Left ventricle myocardium inferior (tissue), 1 donor: ENCODE measurements around the gene MAB21L3. TPM values are rescaled to one million over a fixed set of nuclear protein-coding genes. Genes with fewer than 3 reads are reported as not detected.

Experiments used
- DNase-seq: peaks from one replicate; pipeline ENCODE4 v3.0.0-alpha.2; 2020
- H3K27ac ChIP-seq: fragments of 200-600 bp; replicated peaks from 2 replicates; pipeline ENCODE4 v1.8.0; 2021
- H3K27me3 ChIP-seq: fragments of 200-600 bp; 2 replicates; pipeline ENCODE4 v1.8.0; 2021; ENCODE audit warnings: low read depth
- H3K36me3 ChIP-seq: fragments of 200-600 bp; 2 replicates; pipeline ENCODE4 v1.8.0; 2021
- H3K4me1 ChIP-seq: fragments of 200-600 bp; 2 replicates; pipeline ENCODE4 v1.8.0; 2021
- H3K4me3 ChIP-seq: fragments of 200-600 bp; 2 replicates; pipeline ENCODE4 v1.8.0; 2021; ENCODE audit warnings: mild to moderate bottlenecking, moderate library complexity
- H3K9me3 ChIP-seq: fragments of 200-600 bp; replicated peaks from 2 replicates; pipeline ENCODE4 v1.8.0; 2021
- intact Hi-C: fragments of 100-400 bp; cut with micrococcal nuclease; formaldehyde crosslinking; loops from one replicate; pipeline ENCODE4 v1.11.0; 2022
- total RNA-seq: library from RNA; stranded (reverse); fragmentation: NEBNext Ultra II Directional; extraction: Animal tissue kit (Norgen Biotek cat#: 25700); gene quantifications from one replicate; pipeline ENCODE4 v1.2.1, GENCODE V29; 2021
- TF ChIP-seq, protein P1 (sequence below): fragments of 200-600 bp; IDR thresholded peaks from 2 replicates; pipeline ENCODE4 v1.8.0; 2021; ENCODE audit warnings: antibody characterized with exemption, mild to moderate bottlenecking, borderline replicate concordance
- donor health status: DM: no; HTN: yes; CAD: no; lungs with severe emphysema.

Gene MAB21L3
- total RNA-seq, 1 donor from 2014 or later: not detected

DNA sequence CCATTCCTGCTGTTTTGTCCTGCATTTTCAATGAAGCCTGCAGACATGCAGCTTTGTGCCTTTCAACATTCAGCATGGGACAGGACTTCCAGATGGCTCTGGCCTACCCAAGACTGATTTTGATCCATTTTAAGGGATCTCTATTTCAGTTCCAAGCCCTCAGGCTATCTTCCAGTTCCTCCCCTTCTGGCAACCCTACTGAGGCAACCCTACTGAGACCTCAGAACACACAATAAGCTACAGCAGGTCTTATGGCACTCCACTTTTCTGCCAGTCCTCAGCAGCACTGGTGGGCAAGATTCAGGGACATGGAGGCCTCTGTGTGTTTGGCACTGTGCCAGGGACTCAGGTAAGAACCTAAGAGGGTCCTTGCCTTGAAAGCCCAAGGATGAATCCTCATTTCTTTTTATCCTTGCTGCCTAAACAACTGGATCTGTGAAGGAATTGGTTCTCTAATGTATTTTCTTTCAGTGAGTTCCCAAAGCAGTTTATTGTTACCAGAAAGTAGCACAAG, 50.7 kb downstream of the MAB21L3 start:
- intact Hi-C loops: no loop called here
- H3K4me1 ChIP-seq: peaks cover 30% of the 10 kb centered on the region
- DNase-seq: no peak
- H3K27ac ChIP-seq: no peak overlapping the region
- TF ChIP-seq, protein P1, sequence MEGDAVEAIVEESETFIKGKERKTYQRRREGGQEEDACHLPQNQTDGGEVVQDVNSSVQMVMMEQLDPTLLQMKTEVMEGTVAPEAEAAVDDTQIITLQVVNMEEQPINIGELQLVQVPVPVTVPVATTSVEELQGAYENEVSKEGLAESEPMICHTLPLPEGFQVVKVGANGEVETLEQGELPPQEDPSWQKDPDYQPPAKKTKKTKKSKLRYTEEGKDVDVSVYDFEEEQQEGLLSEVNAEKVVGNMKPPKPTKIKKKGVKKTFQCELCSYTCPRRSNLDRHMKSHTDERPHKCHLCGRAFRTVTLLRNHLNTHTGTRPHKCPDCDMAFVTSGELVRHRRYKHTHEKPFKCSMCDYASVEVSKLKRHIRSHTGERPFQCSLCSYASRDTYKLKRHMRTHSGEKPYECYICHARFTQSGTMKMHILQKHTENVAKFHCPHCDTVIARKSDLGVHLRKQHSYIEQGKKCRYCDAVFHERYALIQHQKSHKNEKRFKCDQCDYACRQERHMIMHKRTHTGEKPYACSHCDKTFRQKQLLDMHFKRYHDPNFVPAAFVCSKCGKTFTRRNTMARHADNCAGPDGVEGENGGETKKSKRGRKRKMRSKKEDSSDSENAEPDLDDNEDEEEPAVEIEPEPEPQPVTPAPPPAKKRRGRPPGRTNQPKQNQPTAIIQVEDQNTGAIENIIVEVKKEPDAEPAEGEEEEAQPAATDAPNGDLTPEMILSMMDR: no peak
- H3K9me3 ChIP-seq: peaks cover 18% of the 10 kb centered on the region
- no peaks in the 10 kb centered on the region for H3K27me3 ChIP-seq
- H3K4me3 ChIP-seq: no peak overlapping the region
- H3K36me3 ChIP-seq: no peaks in the 10 kb centered on the region

- TF ChIP-seq, protein P1: no peak
- intact Hi-C loops: no loop called here
- Histone ChIP-seq H3K27ac (peak overlapping the region; percentile 85), H3K36me3 (no peaks in the 10 kb centered on the region), H3K4me3 (no peak overlapping the region), H3K27me3 (no peaks in the 10 kb centered on the region), H3K9me3 (peaks cover 5% of the 10 kb centered on the region), H3K4me1 (peaks cover 46% of the 10 kb centered on the region)
- no peak for DNase-seq
Measured at GRCh38 chr1:116163533-116163932, 52.3 kb downstream of the MAB21L3 start.

GRCh38 chr1:116164150-116164549, 53.0 kb downstream of the MAB21L3 start:
- H3K36me3 ChIP-seq: no peaks in the 10 kb centered on the region
- no peak for DNase-seq
- no peaks in the 10 kb centered on the region for H3K9me3 ChIP-seq
- intact Hi-C loops: no loop called here
- no peaks in the 10 kb centered on the region for H3K27me3 ChIP-seq
- H3K27ac ChIP-seq: peak overlapping the region; percentile 85
- H3K4me1 ChIP-seq: peaks cover 52% of the 10 kb centered on the region
- TF ChIP-seq, protein P1: no peak
- H3K4me3 ChIP-seq: peak overlapping the region; percentile 17

DNA sequence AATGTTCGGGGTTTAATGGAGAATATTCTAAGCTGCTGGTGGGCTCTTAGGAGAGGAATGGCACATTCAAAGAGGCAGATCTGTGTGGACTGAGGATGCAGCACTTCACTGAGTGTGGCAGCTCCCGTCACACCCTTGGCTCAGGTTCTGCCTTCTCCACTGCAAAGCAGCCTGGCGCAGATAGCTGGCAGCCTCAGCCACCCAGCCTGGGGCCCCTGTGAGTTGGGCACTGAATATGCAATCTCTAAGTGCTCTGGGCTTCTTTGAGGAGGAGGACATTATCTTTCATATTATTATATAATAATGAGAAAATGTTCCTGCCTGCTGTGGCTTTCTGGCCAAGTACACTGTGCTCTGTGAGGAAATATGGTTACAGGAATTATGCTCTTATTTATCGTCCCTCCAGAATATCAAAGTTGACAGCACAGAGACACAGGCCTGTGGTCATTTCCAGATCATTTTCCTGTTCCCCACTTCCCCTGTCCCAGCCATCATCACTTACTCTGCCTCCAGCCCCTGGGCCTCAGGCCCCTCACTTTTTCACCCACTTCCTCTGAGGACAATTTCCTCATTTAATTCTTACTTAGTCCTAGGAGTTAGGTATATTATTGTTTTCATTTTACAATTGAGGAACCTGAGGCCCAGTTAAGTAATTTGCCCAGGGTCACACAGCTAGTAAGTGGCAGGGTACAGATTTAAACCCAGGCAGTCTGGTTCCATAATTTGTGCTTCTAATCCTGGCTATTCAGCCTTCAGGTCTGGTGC, 53.6 kb downstream of the MAB21L3 start:
- Histone ChIP-seq H3K4me1 (peaks cover 53% of the 10 kb centered on the region), H3K27me3 (no peaks in the 10 kb centered on the region), H3K9me3 (no peaks in the 10 kb centered on the region), H3K27ac (peak overlapping the region; percentile 85), H3K4me3 (peak overlapping the region; percentile 17), H3K36me3 (no peaks in the 10 kb centered on the region)
- peak; percentile 69 for DNase-seq
- TF ChIP-seq, protein P1: no peak
- intact Hi-C loops: no loop called here

DNA sequence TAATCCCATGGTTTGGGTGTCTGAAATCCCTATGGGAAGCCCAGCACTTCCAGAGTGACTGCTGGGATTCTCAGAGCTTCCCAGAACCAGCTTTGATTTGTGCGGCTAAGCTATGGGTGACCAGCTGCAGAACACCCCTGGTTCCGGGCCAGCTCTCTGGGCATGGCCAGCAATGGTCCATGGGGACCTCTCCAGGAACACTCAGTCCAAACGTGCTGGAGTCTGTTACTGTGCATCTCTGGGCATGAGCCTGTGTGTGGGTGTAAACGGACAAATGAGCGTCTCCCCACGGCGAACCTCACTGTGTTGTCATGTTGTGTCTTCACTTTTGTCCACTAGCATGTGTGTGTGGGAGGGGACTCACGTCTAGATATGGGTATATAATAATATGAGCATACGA, 54.4 kb downstream of the MAB21L3 start:
- Histone ChIP-seq H3K27me3 (no peaks in the 10 kb centered on the region), H3K36me3 (no peaks in the 10 kb centered on the region), H3K9me3 (no peaks in the 10 kb centered on the region), H3K4me3 (no peak overlapping the region), H3K4me1 (peaks cover 53% of the 10 kb centered on the region), H3K27ac (peak overlapping the region; percentile 85)
- TF ChIP-seq, protein P1: no peak
- intact Hi-C loops: no loop called here
- DNase-seq: peak; percentile 78
